Cortex of kidney (tissue), 1 donor: ENCODE measurements around the gene PLP1.
"Not testable (repeated sequence)": the region's sequence is repeated elsewhere in the genome, so short reads cannot be mapped to it uniquely, and the experiment has no call there.

Source experiments
- DNase-seq: peaks from one replicate; lab custom pipeline; 2025; lab: John Stamatoyannopoulos, UW

Gene PLP1

GRCh38 chrX:103781062-103781402, 4.4 kb downstream of the PLP1 start:
- no peak for DNase-seq

DNA sequence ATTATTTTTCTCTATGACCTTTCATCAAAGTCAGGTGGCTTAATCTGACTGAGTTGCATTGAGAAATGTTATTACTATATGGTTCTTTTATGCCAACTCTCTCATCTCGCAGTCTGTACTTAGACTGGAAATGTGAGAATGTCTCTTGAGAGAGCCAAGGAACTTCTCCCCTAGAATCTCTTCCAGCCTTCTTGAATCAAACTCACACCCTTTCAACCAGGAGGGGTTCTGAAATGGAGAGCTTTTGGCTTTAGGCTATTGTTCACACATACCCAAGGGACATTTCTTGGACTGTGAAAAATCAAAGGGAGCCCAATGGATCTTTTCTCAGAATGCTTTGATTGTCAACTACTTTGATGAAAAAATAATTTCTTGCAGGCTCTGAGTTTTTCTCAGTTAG, 5.1 kb downstream of the PLP1 start:
- no peak for DNase-seq

DNA sequence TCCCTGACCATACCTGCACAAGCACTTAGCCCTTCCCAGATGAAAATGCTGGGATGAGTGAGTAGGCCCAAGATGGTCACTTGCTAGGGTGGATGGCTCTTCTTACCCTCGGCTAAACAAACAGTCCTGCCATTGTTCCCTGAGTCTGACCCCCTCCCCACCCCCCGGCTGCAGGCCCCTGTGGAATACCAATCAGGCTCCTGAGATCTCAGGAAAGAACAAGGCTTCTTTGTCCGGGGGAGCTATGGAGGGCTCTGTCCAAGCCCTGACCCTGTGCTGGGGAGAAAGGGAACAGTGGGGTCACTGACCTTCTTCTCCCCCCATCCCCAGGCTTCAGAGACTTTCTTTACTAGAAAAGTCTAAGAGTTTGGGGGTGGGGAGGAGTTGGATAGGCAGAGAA, 6.0 kb downstream of the PLP1 start:
- DNase-seq = no peak

DNA sequence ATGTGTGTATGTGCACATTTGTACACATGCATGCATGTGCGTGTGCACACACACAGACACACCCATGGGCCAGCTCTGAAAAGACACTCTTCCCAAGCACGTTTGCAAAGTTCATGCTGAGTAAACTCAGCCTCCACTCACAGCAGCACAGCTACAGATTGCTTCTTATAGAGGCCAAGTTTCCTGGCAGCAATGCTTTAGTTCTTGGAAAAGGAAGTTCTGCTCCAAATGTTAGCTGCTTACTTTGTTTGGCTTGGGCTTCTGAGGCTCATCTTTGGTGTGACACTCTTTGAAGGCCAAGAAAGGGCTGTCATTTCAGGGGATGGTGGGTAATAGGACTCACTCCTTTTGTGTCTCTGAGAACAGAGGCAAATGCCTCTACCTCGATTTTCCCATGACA, 6.6 kb downstream of the PLP1 start:
- no peak for DNase-seq

DNA sequence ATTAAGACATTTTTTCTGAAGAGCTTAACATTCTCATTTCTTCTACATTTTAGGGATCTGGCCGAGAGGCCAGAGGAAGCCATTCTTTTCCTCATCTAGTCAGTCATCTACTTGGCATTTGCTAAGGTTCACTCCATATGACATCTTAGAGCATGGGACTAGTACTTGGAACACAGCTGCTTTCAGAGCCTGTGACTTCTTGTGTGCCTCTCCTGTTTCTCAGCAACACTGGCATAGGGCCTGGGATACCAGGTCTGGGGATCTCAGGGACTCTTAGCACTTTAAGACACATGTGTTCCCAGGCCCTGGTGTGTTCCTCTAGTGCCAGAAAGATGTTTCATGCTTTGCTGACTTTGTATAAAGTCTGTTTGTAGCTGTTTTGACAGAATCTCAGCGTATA, 7.3 kb downstream of the PLP1 start:
- DNase-seq = no peak

DNA sequence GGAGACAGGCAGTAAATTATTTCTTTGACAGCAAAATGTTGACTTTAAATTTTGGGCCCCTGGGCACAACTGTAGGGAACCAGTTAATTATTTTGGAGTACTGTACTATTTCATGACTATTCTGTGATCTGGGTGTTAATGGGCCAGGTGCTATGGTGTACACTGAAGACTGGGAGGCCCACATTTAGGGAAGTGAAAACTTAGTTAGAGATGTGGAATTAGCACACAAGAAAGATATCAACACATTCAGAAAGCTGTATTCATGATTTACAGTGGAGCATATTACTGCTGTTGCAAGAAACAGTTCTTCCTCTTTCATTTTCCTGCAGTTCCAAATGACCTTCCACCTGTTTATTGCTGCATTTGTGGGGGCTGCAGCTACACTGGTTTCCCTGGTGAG, 12.4 kb downstream of the PLP1 start:
- DNase-seq = no peak

DNA sequence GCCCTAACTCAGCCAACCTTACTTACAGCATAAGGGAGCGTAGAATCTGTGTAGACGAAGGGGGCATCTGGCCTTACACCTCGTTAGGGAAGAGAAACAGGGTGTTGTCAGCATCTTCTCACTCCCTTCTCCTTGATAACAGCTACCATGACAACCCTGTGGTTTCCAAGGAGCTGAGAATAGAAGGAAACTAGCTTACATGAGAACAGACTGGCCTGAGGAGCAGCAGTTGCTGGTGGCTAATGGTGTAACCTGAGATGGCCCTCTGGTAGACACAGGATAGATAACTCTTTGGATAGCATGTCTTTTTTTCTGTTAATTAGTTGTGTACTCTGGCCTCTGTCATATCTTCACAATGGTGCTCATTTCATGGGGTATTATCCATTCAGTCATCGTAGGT, 14.6 kb downstream of the PLP1 start:
- DNase-seq = peak; percentile 1

GRCh38 chrX:103791826-103792485, 15.3 kb downstream of the PLP1 start:
- DNase-seq = no peak

GRCh38 chrX:103792916-103793544, 16.4 kb downstream of the PLP1 start:
- no peak for DNase-seq

DNA sequence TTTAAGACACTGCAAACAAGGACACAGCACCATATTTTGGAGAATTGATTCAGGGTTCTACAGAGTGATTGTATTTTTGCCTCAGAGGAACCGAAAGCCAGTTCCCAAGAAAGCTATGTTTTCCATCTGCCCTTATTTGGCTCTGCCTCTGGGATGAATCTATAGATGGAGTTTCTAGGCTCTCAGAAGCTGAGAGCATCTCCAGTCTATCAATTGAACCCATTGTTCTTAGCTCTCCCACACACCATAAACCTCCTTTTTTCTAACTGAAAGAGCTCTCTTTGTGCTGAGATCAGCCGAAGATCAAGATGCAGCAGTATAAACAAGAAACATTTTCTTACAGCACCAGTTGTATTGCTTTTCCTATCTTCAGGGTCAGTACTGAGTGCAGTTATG, 16.9 kb downstream of the PLP1 start:
- DNase-seq = no peak

- DNase-seq = no peak
These were observed 17.5 kb downstream of the PLP1 start for GRCh38 chrX:103794119-103794518.

DNA sequence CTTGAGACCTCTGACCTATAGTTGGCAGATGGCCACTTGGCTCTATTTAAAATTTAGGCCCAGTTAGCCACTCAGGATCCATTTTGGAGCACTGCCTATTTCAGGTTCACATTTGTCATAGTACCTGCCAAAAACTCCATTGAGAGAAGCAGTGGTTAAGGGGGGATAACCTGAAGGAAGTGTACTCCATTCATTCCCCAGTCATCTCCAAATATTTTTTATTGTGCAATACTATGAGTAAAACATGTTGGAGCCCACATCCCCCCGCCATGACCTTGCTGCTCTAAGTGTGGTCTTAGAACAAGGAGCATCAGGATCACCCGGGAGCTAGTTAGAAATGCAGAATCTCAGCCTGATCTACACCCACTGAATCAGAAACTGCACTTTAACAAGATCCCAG, 21.1 kb downstream of the PLP1 start:
- no peak for DNase-seq

GRCh38 chrX:103800318-103800717, 23.7 kb downstream of the PLP1 start:
- no peak for DNase-seq

DNA sequence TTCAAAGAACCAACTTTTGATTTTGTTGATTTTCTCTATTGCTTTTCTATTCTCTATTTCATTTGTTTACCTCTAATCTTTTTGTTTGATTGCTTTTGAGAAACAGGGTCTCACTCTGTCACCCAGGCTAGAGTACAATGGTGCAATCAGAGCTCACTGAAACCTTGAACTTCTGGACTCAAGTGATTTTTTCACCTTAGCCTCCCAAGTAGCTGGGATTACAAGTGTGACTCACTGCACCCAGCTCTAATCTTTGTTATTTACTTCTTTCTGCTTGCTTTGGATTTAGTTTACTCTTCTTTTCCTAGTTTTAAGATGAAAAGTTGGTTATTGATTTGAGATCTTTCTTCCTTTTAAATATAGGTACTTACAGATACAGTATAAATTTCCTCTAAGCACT, 29.2 kb downstream of the PLP1 start:
- no peak for DNase-seq

GRCh38 chrX:103806862-103807474, 30.3 kb downstream of the PLP1 start:
- no peak for DNase-seq

DNA sequence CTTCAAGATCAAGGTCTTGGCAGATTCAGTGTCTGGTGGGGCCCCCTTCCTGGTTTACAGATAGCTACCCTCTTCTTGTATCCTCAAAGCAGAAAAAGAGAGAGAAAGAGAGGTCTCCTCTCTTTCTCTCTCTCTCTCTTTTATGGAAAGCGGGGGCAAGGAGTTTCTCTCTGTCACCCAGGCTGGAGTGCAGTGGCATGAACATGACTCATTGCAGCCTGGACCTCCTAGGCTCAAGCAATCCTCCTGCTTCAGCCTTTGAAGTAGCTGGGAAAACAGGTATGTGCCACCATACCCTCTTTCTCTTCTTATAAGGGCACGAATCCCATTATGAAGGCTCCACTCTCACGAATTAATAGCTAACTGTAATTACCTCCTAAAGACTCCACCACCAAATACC, 35.2 kb downstream of the PLP1 start:
- no peak for DNase-seq

DNA sequence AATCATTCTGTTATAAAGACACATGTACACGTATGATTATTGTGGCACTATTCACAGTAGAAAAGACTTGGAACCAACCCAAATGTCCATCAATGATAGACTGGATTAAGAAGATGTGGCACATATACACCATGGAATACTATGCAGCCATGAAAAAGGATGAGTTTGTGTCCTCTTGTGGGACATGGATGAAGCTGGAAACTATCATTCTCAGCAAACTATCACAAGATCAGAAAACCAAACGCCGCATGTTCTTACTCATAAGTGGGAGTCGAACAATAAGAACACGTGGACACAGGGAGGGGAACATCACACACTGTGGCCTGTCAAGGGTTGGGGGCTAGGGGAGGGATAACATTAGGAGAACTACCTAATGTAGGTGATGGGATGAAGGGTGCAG, 40.5 kb downstream of the PLP1 start:
- not testable (repeated sequence) for DNase-seq

- DNase-seq = no peak
These were observed 40.9 kb downstream of the PLP1 start for GRCh38 chrX:103817502-103817901.

DNA sequence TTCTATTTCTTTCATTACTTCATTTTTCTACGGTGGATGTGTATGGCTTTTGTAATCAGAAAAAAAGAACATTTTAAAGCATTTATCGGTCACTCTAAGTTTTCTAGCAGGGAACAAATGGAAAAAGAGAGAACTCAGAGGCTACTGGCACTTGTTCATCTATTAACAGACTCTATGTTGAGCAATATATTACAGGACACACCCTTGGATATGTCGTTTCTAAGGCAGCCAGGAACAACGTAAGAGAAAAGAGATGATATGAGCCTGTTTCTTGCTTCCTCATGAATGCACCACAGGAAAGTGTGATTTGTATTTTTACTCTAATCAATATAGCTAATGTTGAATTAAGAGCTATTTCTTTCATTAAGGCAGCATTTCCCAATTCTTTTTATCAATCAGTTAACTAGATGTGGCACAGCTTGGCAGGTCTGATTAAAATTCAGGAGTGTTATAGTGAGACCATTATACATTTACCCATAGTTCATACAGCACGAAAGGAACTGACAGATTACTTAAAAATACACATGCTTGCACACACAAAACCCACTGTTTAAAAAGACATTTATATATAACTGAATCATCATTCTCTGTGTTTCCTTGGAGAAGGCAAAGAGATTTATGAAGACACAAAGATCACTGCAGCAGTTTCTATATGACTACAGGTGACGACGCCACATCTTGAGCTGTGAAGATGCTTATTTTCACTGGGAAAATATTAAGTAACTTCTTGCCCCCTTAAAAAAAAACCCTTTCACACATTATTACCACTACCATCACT, 42.4 kb downstream of the PLP1 start:
- DNase-seq = no peak

GRCh38 chrX:103820802-103821201, 44.2 kb downstream of the PLP1 start:
- not testable (repeated sequence) for DNase-seq

GRCh38 chrX:103823591-103823990, 47.0 kb downstream of the PLP1 start:
- DNase-seq = no peak

GRCh38 chrX:103825881-103826280, 49.2 kb downstream of the PLP1 start:
- DNase-seq = no peak

GRCh38 chrX:103828529-103828928, 51.9 kb downstream of the PLP1 start:
- no peak for DNase-seq
